ENCODE measurements around the gene WDR70. TPM values are rescaled to one million over a fixed set of nuclear protein-coding genes. Genes with fewer than 3 reads are reported as not detected.

The WDR70 gene
- total and polyA plus RNA-seq, 9 donors = 20.9 to 36.5 (median 31.4) TPM

GRCh38 chr5:37786862-37787519 is 407.9 kb downstream of the WDR70 start:
- DNase-seq = no peak
- WGBS, 3 donors = 91 to 94% (median 93%) methylated on average over 5 of the region's 5 CpGs
- intact Hi-C loops (cut with DNase I) = no loop called here
- Histone ChIP-seq H3K9me3 (no peaks in the 10 kb centered on the region), H3K4me1 (ENCODE audit: insufficient read depth) (no peaks in the 10 kb centered on the region), H3K36me3 (no peaks in the 10 kb centered on the region), H3K27ac (no peak overlapping the region), H3K4me3 (no peak overlapping the region), H3K27me3 (no peaks in the 10 kb centered on the region)
- TF ChIP-seq POLR2A (IDR thresholded peaks at IDR 0.05) (no peak), CTCF (IDR thresholded peaks at IDR 0.05) (no peak), EP300 (IDR thresholded peaks at IDR 0.05) (no peak)

GRCh38 chr5:37787742-37788141 is 408.6 kb downstream of the WDR70 start:
- Histone ChIP-seq H3K9me3 (no peaks in the 10 kb centered on the region), H3K4me3 (no peak overlapping the region), H3K27ac (no peak overlapping the region), H3K36me3 (no peaks in the 10 kb centered on the region), H3K27me3 (no peaks in the 10 kb centered on the region), H3K4me1 (ENCODE audit: insufficient read depth) (no peaks in the 10 kb centered on the region)
- 32 to 50% (median 40%) methylated on average over 6 of the region's 6 CpGs for WGBS, 3 donors
- no peak for TF ChIP-seq POLR2A (IDR thresholded peaks at IDR 0.05)
- TF ChIP-seq EP300 (IDR thresholded peaks at IDR 0.05) = no peak
- no peak for TF ChIP-seq CTCF (IDR thresholded peaks at IDR 0.05)
- no peak for DNase-seq
- intact Hi-C loops (cut with DNase I) = no loop called here

- peaks cover 0 to 8% of the 10 kb centered on the region in 2 donors for H3K9me3 ChIP-seq
- no peaks in the 10 kb centered on the region for H3K4me1 ChIP-seq (ENCODE audit: insufficient read depth)
- 52 to 65% (median 58%) methylated on average over 2 of the region's 2 CpGs for WGBS, 3 donors
- TF ChIP-seq POLR2A (IDR thresholded peaks at IDR 0.05) (no peak), CTCF (IDR thresholded peaks at IDR 0.05) (no peak)
- no peak overlapping the region for H3K27ac ChIP-seq
- no peaks in the 10 kb centered on the region for H3K36me3 ChIP-seq
- no peak for DNase-seq
- intact Hi-C loops (cut with DNase I) = no loop called here
- no peak overlapping the region for H3K4me3 ChIP-seq
- H3K27me3 ChIP-seq = no peaks in the 10 kb centered on the region
Observed at GRCh38 chr5:37789991-37790390, 410.9 kb downstream of the WDR70 start.

- Histone ChIP-seq H3K27me3 (no peaks in the 10 kb centered on the region), H3K4me3 (no peak overlapping the region), H3K36me3 (no peaks in the 10 kb centered on the region), H3K9me3 (peaks cover 0 to 8% of the 10 kb centered on the region in 2 donors), H3K4me1 (ENCODE audit: insufficient read depth) (no peaks in the 10 kb centered on the region), H3K27ac (no peak overlapping the region)
- intact Hi-C loops (cut with DNase I) = no loop called here
- no peak for DNase-seq
- 77 to 88% (median 85%) methylated on average over 2 of the region's 2 CpGs for WGBS, 3 donors
- TF ChIP-seq POLR2A (IDR thresholded peaks at IDR 0.05) (no peak), EP300 (IDR thresholded peaks at IDR 0.05) (no peak), CTCF (IDR thresholded peaks at IDR 0.05) (no peak)
Observed at GRCh38 chr5:37791321-37791720, 412.2 kb downstream of the WDR70 start.

All from ovary (tissue), 9 donors.